Suprapubic skin (tissue), 3 donors: ENCODE data around the gene SEPTIN8.

ENCODE experiments used
- CTCF ChIP-seq, 2 donors: fragments of 200-600 bp in 1 of 2; fragments of 450-650 bp in 1 of 2; sonication (generic) in 1 of 2; IDR thresholded peaks; one replicate each; pipeline ENCODE4 v1.5.1; 2016 to 2019; ENCODE audit warnings: antibody characterized with exemption in 2 of 2, mild to moderate bottlenecking in 1 of 2, moderate library complexity in 1 of 2
- EP300 ChIP-seq: sonication (generic); formaldehyde crosslinking; IDR thresholded peaks from one replicate; pipeline ENCODE4 v1.6.1; 2017; ENCODE audit warnings: antibody characterized with exemption
- POLR2A ChIP-seq, 2 donors: fragments of 450-650 bp; IDR thresholded peaks; one replicate each; pipeline ENCODE4 v1.6.1; 2017; ENCODE audit warnings: antibody characterized with exemption in 2 of 2, mild to moderate bottlenecking in 2 of 2, moderate library complexity in 2 of 2

- TF ChIP-seq CTCF (IDR thresholded peaks at IDR 0.05) (no peak), POLR2A (IDR thresholded peaks at IDR 0.05) (no peak), EP300 (no peak)
These were observed 34.9 kb downstream of the SEPTIN8 start for GRCh38 chr5:132742158-132742557.
